ENCODE results near the gene RAMP2. TPM values are rescaled to one million over a fixed set of nuclear protein-coding genes. Genes with fewer than 3 reads are reported as not detected.

Gene RAMP2
- total and polyA plus RNA-seq, 2 of the 4 experiments (the other 2 are of a cell fraction) = 0.18 to 2.5 TPM

GRCh38 chr17:42744283-42744805 is 16.7 kb upstream of the RAMP2 start:
- Histone ChIP-seq H3K18ac (ENCODE audit: low read depth, low read length) (peak overlapping the region; percentile 20), H2AK5ac (ENCODE audit: low read depth, low read length) (peak overlapping the region; percentile 48; the same call in 1 of the 2 replicates), H2BK15ac (ENCODE audit: low read depth, low read length) (no peak overlapping the region; the same call in 2 of the 3 replicates), H4K5ac (ENCODE audit: low read depth, low read length) (peak overlapping the region; percentile 65), H3K4me1 (ENCODE audit: control insufficient read depth, insufficient read depth, low read length) (peaks cover 5% of the 10 kb centered on the region; the same call in 1 of the 2 replicates), H3K4me3 (ENCODE audit: insufficient read depth, low read depth, low read length) (peak overlapping the region; percentile 75), H2AFZ (replicated peaks; ENCODE audit: low read length, poor library complexity) (peak overlapping the region; percentile 99), H2BK120ac (ENCODE audit: low read depth, low read length) (peak overlapping the region; percentile 68; the same call in 1 of the 2 replicates), H2BK20ac (ENCODE audit: low read depth, low read length) (no peak overlapping the region), H3K23ac (ENCODE audit: low read depth, low read length) (peak overlapping the region; percentile 53), H3K27ac (ENCODE audit: insufficient read depth, low read length) (peak overlapping the region; percentile 83), H4K8ac (ENCODE audit: low read depth in 2 of 2, low read length in 2 of 2) (peak overlapping the region; percentile 35 to 91), H3K9me3 (ENCODE audit: control insufficient read depth, insufficient read depth, low read length) (no peaks in the 10 kb centered on the region), H4K91ac (ENCODE audit: insufficient read depth, low read depth, low read length) (peak overlapping the region; percentile 68), H3K9me1 (ENCODE audit: insufficient read depth, low read length) (peaks cover 8% of the 10 kb centered on the region; the same call in 1 of the 2 replicates), H2BK5ac (ENCODE audit: low read depth, low read length, poor library complexity, severe bottlenecking) (peak overlapping the region; percentile 77), H2AK9ac (replicated peaks; ENCODE audit: low read depth, low read length, poor library complexity) (peak overlapping the region; percentile 95), H3K27me3 (ENCODE audit: control insufficient read depth, insufficient read depth, low read length) (peaks cover 6% of the 10 kb centered on the region; the same call in 1 of the 2 replicates), H3K4ac (ENCODE audit: low read depth, low read length) (peak overlapping the region; percentile 83), H3K56ac (ENCODE audit: extremely low read depth, insufficient read depth, low read length) (peak overlapping the region; percentile 61), H3K14ac (replicated peaks; ENCODE audit: low read depth, low read length) (peak overlapping the region; percentile 86), H3K4me2 (ENCODE audit: low read depth, low read length) (peak overlapping the region; percentile 97), H4K20me1 (ENCODE audit: insufficient read depth, low read length) (no peaks in the 10 kb centered on the region), H3K36me3 (ENCODE audit: control insufficient read depth, insufficient read depth, low read length) (no peaks in the 10 kb centered on the region), H3K9ac (ENCODE audit: low read depth, low read length) (peak overlapping the region; percentile 84), H3K79me1 (ENCODE audit: low read depth in 1 of 2, low read length in 2 of 2) (peaks cover 12 to 35% of the 10 kb centered on the region in 2 experiments)
- TF ChIP-seq, protein P1, sequence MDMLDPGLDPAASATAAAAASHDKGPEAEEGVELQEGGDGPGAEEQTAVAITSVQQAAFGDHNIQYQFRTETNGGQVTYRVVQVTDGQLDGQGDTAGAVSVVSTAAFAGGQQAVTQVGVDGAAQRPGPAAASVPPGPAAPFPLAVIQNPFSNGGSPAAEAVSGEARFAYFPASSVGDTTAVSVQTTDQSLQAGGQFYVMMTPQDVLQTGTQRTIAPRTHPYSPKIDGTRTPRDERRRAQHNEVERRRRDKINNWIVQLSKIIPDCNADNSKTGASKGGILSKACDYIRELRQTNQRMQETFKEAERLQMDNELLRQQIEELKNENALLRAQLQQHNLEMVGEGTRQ (IDR thresholded peaks at IDR 0.05; ENCODE audit: low read depth, low read length) = 0 out of 2 replicates have a peak, but pooled peaks have one; percentile 14
- TF ChIP-seq BHLHE40 (IDR thresholded peaks at IDR 0.05; ENCODE audit: low read depth, low read length) (peak; percentile 95), MAZ (IDR thresholded peaks at IDR 0.05; ENCODE audit: borderline replicate concordance, low read depth, low read length) (no peak), MXI1 (IDR thresholded peaks at IDR 0.05; ENCODE audit: borderline replicate concordance, low read depth, low read length) (peak; percentile 27; the same call in 1 of the 2 replicates)
- intact Hi-C loops (cut with micrococcal nuclease) (no loop called here), in situ Hi-C loops (cut with MboI; ENCODE audit: low sequenced_read_pairs) (no loop called here), dilution Hi-C loops (cut with HindIII; ENCODE audit: low sequenced_read_pairs, unreplicated experiment) (no loop called here)
- ATAC-seq (ENCODE audit: low read depth) = peak; percentile 90
- CTCF ChIA-PET = no interaction called here
- POLR2A ChIA-PET (ENCODE audit: unreplicated experiment) = no interaction called here
- DNase-seq = peak; percentile 41
- 0% methylated on average over 5 of the region's 32 CpGs; no CpG with 5 or more reads in 1 of the 2 experiments for WGBS, 2 experiments (ENCODE audit: extremely low coverage in 2 of 2, insufficient read length in 1 of 2)
- no TSS peak for BruUV-seq (replicated peaks)
